HEK293T (cell line): ENCODE measurements around the gene MICALL2.

Experiments used
- FOXM1 ChIP-seq: fragments of 450-650 bp; IDR thresholded peaks from 2 replicates; pipeline ENCODE4 v1.6.1; 2017; ENCODE audit warnings: mild to moderate bottlenecking, borderline replicate concordance
- SP1 ChIP-seq: fragments of 450-650 bp; IDR thresholded peaks from 2 replicates; pipeline ENCODE4 v1.6.1; 2017
- SUZ12 ChIP-seq: fragments of 450-650 bp; IDR thresholded peaks from 2 replicates; pipeline ENCODE4 v1.6.1; 2016; ENCODE audit warnings: mild to moderate bottlenecking

DNA sequence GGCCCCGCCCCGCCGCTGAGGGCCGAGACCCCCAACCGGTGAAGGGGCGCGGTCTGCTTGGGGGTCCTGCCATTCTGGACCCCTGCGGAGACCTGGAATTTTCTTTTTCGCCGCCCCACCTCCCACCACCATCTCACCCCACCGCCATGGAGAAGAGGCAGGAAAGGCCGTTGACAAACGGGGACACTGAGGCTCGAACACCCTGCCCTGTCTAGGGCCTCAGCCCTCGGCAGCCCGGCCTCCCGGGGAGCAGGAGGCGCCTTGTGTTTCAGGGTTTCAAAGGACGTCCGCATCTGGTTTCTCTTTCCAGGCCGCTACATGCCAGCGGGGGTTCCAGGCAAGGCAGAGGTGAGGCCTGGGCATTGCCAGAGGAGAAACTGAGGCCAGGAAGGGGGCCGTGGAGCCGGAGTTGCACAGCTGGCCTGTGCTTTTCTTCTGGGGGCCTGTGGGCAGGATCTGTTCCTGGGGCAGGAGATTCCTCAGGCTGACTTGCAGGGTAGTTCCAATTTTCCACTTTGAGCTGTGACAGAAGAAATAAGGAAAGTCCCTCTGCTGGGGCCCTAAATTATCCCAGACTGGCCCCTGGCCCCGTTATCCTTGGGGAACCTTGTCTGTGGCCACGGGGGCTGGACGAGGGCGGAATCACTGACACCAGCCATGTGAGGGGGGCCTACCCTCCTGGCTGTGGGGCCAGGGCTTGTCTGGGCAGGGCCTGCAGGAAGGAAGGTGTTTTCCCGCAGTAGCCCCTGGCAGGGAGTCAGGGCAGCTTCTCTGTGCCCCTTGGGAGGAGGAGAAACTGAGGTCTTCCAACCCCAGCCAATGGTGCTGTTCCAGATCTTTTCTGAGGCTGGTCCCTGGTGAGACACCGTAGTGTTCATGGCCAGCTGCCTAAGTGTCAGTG, 900 bp upstream of the MICALL2 start:
- no peak for TF ChIP-seq FOXM1
- TF ChIP-seq SP1 = no peak
- no peak for TF ChIP-seq SUZ12
